H1 (cell line): ENCODE results near the gene LRRC55.

Source experiments
- CTCF ChIP-seq, 3 experiments: IDR thresholded peaks; 1 replicate in 2 of 3; 2 replicates in 1 of 3; pipeline versions ENCODE4 v1.5.1 to v1.6.1; 2011; ENCODE audit warnings: low read length in 3 of 3, mild to moderate bottlenecking in 3 of 3, inconsistent platforms in 2 of 3, low read depth in 1 of 3, moderate library complexity in 1 of 3; ENCODE audit not compliant: insufficient read depth in 1 of 3; ENCODE audit errors: control extremely low read depth in 1 of 3
- EP300 ChIP-seq, 2 experiments: IDR thresholded peaks; 1 replicate in 1 of 2; 2 replicates in 1 of 2; pipeline ENCODE4 v1.6.1; 2011 to 2012; ENCODE audit warnings: low read depth in 2 of 2, low read length in 2 of 2, mild to moderate bottlenecking in 2 of 2, borderline replicate concordance in 1 of 2, inconsistent platforms in 1 of 2, moderate library complexity in 1 of 2
- EZH2 ChIP-seq: fragments of 200-600 bp; sonication (generic); IDR thresholded peaks from 2 replicates; pipeline ENCODE4 v1.7.1; 2012; ENCODE audit warnings: low read depth, mild to moderate bottlenecking, moderate library complexity, low read length, inconsistent platforms; ENCODE audit not compliant: severe bottlenecking
- FOSL1 ChIP-seq: IDR thresholded peaks from 2 replicates; pipeline ENCODE4 v1.6.1; 2011; ENCODE audit warnings: mild to moderate bottlenecking, low read depth, low read length, moderate library complexity; ENCODE audit not compliant: insufficient read depth
- JUN ChIP-seq: IDR thresholded peaks from 2 replicates; pipeline ENCODE4 v1.6.1; 2011; ENCODE audit warnings: low read depth, mild to moderate bottlenecking, improper control_type of control experiment, low read length
- KDM1A ChIP-seq: fragments of 200-600, 300-600 bp; sonication (generic); IDR thresholded peaks from 2 replicates; pipeline ENCODE4 v1.7.1; 2016; ENCODE audit warnings: mild to moderate bottlenecking, low read length, borderline replicate concordance
- RBBP5 ChIP-seq: IDR thresholded peaks from 2 replicates; pipeline ENCODE4 v1.7.1; 2012; ENCODE audit warnings: low read depth, mild to moderate bottlenecking, inconsistent platforms, low read length, moderate library complexity, borderline replicate concordance
- SP1 ChIP-seq: IDR thresholded peaks from 2 replicates; pipeline ENCODE4 v1.6.1; 2011; ENCODE audit warnings: low read depth, low read length
- TBP ChIP-seq: IDR thresholded peaks from 2 replicates; pipeline ENCODE4 v1.6.1; 2011; ENCODE audit warnings: low read depth, low read length, improper control_type of control experiment

DNA sequence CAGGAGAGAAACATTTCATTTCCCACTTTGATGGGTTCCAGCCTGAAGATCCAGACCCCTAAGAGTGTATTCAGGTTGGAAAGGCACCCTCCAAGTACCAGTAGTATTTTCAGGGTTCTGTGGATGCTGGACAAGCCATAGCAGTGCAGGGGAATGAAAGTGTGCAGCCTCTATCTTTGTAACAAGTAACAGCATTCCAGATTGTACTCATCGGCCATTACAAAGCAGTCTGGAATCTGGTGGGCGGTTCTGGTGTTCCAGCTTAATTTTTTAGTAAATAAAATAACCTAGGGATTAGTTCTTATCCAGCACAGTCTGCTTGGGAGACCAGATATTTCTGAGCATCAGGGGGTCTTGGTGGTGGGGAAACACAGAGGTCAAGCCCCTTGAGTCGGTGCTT lies 32.7 kb downstream of the LRRC55 start:
- TF ChIP-seq RBBP5 (no peak), KDM1A (no peak), EZH2 (no peak), CTCF (IDR thresholded peaks at IDR 0.05; ENCODE audit: control extremely low read depth in 1 of 3, insufficient read depth in 1 of 3, low read depth in 1 of 3, low read length in 3 of 3) (no peak), TBP (no peak), EP300 (IDR thresholded peaks at IDR 0.05; ENCODE audit: borderline replicate concordance in 1 of 2, low read depth in 2 of 2, low read length in 2 of 2) (no peak), JUN (no peak), FOSL1 (no peak), SP1 (no peak)
